Stimulated activated CD4-positive, alpha-beta T cell treated with anti-CD3 and anti-CD28 coated beads, TNF-alpha, amount 100 ng/mL, for 48 hours (primary cell): ENCODE data around the gene POLR2E.
A peak's percentile ranks its signal among the peaks of the same experiment; 100 is the strongest.
"Not testable (repeated sequence)": the region's sequence is repeated elsewhere in the genome, so short reads cannot be mapped to it uniquely, and the experiment has no call there.

Source experiments
- DNase-seq, 3 donors: peaks; one replicate each; pipeline ENCODE4 v3.0.0-alpha.2; 2020; ENCODE audit warnings: low read depth in 3 of 3

Gene POLR2E

DNA sequence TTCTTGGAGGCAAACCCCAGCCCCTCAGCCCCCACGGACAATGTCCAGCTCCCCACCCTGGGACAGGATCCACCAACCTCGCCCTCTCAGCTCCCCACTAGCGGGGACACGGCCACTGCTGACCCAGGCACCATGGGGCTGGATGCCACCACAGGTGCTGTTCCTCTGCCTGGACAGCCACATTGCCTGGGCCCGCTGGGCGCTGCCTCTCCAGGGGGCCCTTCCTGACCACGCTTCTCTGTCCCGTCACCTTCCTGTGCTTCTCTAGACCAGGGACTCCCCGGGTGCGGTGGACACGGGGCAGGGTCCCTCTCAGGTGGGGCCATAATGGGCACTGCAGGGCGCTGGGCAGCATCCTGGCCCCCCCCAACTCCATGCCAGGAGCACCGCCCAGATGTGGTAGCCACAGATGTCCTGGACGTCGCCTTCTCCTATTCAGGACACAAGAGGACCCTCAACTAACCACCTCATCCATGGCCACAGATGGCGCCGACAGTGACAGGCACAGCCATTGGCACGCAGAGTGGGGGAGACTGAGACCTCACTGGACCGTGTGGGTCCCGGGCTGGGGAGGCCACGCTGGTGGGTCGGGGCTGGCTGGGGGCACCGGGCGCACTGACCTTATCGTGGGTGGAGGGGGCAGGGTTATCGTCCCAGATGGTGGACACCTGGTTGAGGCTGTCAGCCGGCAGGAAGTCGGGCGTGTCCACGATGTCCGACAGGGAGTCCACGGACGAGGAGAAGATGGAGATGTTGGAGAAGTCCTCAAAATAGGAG lies 32.0 kb upstream of the POLR2E start:
- no peak for DNase-seq

GRCh38 chr19:1125601-1126467 lies 30.7 kb upstream of the POLR2E start:
- DNase-seq, result no peak

GRCh38 chr19:1123885-1124677 lies 28.9 kb upstream of the POLR2E start:
- no peak for DNase-seq

DNA sequence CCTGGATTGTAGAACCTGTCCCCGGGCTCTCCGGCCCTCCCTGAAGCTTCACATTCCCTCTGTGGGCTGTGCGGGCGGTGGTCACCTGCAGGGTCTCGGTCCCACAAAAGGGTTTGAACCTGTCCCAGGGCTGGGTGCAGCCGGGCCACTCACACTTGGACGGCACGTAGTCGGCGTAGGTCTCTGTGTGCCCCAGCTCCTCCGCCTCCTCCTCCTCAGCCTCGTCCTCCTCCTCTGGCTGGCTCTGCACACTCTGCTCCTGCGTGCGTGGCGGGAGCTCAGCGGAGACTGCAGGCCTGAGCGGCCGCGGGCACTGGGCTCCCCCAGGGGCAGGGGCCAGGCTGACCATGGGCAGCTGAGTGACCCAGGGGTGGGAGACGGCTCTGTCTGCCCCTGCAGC lies 28.2 kb upstream of the POLR2E start:
- no peak for DNase-seq

GRCh38 chr19:1122972-1123363 lies 27.8 kb upstream of the POLR2E start:
- peak; percentile 47 to 76 (median 68) for DNase-seq

DNA sequence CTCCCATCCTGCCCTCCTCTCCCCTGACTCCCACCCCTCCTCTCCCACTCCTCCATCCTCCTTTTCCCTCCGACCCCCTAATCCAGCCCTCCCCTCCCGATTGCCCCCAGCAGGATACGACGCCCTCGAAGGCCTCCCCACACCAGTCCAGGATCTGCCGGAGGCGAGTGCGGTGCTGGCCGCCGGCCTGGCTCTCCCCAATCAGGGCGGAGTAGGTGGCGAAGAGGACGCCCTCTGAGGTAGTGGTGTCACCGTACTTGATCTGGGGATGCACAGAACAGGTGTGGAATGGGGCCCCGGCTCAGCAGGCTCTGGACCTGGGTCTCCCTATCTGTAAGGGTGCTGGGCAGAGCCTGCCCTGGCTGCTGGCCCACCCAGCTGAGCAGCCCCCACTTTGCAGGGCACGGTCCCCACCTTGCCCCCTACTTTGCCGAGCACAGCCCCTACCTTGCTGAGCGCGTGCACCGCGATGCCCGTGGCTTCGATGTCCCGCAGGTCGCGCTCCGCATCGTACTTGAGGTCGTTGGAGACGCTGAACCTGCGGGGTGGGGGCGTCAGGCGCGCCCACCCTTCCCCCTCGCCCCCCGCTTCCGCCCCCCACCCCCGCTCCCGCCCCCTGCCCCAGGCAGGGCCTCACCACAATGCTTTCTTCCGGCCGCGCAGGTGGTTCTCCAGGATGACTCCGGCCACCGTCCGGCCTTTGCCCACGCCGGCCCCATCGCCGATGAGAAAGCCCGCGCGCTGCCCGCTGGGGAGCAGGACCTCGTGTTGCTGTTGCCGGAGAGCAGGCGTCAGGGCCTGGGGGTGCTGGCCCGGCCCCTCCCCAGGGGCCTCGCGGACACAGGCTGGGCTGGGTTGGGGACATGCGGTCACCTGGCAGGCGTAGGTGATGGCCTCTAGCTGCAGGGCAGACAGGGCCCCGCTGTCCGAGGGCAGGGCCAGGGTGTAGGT lies 27.1 kb upstream of the POLR2E start:
- DNase-seq, result no peak

- DNase-seq, result no peak
Observed at GRCh38 chr19:1121395-1121794, 26.2 kb upstream of the POLR2E start.

DNA sequence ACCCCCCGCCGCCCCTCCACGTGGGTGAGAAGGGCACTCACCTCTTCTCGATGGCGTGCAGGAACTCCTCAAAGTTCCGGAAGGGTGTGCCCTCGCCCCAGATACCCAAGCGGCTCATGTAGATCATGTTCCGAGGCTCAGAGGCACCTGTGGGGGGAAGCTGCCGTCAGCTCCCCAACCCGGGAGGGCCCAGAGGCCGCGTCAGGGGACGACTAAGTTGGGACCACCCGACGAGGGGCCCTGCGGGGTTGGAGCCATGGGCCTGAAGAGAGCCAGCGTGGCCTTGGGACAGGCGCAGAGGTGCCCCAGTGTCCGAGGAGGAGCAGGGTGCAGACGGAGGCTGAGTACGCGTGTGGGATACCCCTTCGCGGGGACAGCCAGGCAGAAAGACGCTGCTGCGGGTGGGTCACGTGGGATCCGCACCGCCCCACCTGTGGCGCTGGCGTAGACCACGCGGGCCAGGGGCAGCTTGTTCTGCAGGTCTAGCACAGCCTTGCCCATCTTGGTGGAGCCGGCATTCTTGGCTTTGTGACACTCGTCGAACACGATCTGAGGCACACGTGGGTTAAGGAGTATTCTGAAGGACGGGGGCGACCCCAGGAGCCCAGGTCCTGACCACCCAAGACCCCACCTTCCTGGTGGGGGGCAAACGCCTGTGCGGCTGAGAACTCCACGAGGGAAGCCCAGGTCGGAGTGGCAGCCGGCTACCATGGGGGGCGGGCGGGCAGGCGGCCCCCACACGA lies 24.5 kb upstream of the POLR2E start:
- DNase-seq, result no peak

DNA sequence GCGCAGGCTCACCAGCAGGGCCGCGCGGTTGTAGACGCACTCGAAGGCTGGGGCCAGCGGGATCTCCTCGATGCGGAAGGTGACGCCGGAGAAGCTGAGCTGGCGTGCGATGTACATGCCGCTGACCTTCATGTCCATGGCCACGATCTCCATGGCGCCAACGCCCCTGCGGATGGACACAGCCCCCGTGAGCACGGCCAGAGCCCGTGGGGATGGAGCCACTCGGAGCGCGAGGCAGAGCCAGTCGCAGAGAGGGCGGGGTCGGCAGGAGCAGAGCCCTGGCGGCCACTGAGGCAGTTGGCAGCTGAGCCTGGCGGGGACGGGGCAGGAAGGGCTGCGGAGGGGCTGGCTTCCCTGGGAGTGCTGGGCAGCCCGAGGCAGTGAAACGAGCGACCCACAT lies 23.8 kb upstream of the POLR2E start:
- DNase-seq, result no peak

- DNase-seq, result no peak
Observed at GRCh38 chr19:1117654-1118053, 22.5 kb upstream of the POLR2E start.

DNA sequence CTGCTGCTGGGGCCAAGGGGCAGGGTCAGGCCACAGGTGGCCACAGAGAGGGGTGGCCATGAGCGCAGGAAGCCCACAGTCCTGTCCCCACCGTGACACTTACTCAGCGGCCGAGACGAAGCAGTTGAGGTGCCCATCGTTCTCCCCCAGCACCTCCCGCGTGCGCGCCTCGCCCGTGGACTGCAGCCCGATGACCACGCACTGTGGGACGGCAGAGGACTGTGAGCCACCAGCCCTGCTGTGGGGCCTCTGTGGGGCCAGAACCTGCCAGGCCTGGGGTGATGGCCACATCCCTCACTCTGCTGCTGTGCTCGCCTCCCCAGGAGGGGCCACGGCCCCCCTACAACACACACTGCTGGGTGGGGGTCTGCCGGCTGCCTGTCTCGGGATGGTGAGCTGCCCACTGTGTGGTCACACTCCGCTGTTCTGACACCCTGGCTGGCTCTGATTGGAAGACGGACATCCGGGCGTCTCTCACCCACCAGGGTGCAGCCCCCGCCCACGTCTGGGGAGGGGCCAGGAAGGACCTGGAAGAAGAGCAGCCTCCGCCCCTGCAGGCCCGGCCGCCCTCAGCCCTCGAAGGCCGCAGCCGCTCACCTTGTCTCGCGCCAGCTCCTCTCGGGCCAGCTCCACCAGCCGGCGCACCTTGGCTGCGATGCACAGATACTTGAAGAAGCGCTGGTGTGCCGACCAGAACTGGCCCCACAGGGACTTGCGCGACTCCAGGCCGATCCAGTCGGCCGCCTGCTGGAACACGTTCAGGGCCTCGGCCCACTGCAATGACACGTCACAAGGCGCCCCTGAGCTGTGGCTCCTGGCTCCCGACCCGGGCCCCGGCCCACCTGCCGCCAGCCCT lies 21.8 kb upstream of the POLR2E start:
- no peak for DNase-seq

- DNase-seq, result no peak
Observed at GRCh38 chr19:1115646-1116420, 20.7 kb upstream of the POLR2E start.

- not testable (repeated sequence) for DNase-seq
Observed at GRCh38 chr19:1114728-1115127, 19.6 kb upstream of the POLR2E start.

DNA sequence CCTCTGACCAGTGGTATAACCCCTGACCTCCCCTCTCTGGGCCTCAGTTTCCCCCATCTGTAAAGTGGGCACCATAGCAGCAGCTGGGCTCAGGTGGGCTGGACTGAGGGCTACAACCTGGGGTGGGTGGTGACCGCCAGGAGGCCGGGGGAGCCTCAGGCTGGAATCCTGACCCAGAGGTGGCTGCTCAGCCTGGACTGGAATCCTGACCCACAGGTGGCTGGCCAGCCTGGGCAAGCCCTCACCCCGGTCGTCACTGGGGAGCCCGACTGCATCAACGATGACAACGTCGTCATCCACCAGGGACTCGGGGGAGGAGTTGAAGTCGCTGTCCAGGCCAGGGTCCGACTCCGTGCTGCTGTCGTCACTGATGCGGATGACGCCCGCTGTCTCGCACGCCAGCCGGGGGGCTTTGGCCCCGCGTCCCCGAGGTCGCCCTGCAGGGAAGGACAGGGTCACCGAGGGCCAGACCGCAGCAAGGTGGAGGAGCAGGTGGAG lies 18.9 kb upstream of the POLR2E start:
- DNase-seq, result no peak

DNA sequence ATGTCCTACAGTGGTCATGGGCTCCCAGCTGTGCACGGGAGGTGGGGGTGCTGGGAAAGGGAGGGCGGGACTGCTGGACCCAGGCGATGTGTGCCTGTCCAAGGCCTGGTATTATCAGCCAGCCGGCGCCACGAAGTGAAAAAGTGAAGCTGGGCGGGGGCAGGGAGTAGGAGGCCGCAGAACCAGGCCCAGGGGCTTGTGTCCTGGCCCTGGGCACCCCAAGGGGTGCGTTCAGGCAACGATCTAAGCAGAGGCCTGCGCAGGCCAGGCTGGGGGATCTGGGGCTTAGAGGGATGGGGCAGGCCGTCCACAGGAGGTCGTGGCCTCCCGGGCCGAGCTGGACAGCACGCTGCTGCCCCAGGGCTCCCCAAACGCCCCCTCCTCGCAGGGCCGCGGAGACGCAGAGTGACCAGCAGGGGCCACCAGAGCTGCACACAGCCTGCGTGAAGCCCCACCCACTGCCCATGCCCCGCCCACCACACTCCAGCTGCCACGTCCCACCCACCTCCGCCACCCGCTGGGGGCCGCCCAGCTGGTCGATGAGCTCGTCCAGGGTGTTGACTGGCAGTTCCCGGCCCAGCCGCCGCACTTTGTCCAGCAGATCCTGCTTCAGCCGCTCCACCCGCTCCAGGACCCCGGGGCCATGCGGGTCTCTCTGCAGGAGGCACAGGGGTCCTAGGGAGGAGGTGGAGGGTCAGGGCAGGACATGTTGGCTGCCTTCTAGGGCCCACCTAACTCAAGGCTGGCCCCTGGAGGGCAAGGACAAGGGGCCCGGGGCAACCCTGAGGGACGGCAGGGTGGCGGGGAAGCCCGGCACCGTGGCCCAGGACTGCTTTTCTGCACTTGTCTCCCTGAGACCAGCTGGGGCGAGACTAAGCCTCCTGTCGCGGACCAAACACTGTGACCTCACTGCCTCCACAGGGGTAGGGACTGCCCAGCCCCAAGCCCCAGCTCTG lies 18.1 kb upstream of the POLR2E start:
- peak; percentile 61 to 85 (median 62) for DNase-seq

DNA sequence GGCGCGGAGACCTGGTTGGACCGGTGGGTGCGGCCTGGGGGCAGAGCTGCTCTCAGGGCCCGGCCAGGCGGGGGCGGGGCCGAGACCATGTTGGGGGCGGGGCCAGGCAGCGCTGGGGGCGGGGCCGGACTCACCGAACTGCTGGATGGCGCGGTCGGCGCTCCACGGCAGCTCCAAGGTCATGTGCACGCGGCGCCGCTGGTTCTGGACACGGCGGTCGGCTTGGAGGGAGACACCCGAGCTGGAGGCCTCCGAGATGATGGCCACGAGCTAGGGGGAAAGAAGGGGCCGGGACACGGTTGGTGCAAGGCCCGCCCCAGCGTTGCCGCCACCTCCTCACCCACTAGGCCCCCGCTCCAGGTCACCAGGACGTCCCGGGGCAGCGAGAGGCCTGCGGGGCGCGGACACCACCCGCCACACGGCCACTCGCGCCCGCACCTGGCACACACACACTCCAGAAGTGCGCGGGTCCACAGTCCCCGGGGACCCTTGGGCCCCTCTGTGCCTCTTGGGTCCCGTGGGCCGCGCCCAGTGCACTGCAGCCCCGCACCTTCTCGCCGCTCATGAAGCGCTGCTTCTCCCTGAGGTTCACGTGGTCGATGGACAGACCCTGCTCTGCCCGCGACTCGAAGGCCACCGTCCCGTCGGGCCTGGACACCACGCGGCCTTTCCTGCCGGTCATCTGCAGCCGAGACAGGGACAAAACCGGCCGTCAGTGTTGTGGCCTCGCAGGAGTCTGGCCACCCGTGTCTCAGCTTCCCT lies 17.3 kb upstream of the POLR2E start:
- DNase-seq, result no peak
